ENCODE results near the gene GID4. TPM values are rescaled to one million over a fixed set of nuclear protein-coding genes. Genes with fewer than 3 reads are reported as not detected.

The GID4 gene
- total and polyA plus RNA-seq, 2 of the 13 experiments (the other 11 are each of a cell fraction or from before 2014, with no cell fraction given), result 4.3 to 6.1 TPM

- TF ChIP-seq CBX2 (IDR thresholded peaks at IDR 0.05; ENCODE audit: low read depth, low read length), result no peak
- TF ChIP-seq CBX2 (CRISPR knock-in tag; IDR thresholded peaks at IDR 0.05; ENCODE audit: low read depth), result no peak
- TF ChIP-seq REXO4 (CRISPR knock-in tag; IDR thresholded peaks at IDR 0.05; ENCODE audit: borderline replicate concordance), result no peak; the same call in 1 of the 2 replicates
- TF ChIP-seq HOXA3 (CRISPR knock-in tag; IDR thresholded peaks at IDR 0.05), result peak; percentile 97
- TF ChIP-seq ZNF296 (CRISPR knock-in tag; conservative IDR thresholded peaks at IDR 0.05), result peak; percentile 20; the same call in 1 of the 2 replicates
- TF ChIP-seq ATF1 (CRISPR knock-in tag; IDR thresholded peaks at IDR 0.05), result peak; percentile 55; the same call in 1 of the 2 replicates
- peak; percentile 79; the same call in 1 of the 2 replicates for TF ChIP-seq TGIF2 (CRISPR knock-in tag; IDR thresholded peaks at IDR 0.05)
- TF ChIP-seq TBX2 (CRISPR knock-in tag; IDR thresholded peaks at IDR 0.05; ENCODE audit: borderline replicate concordance), result peak; percentile 93
- TF ChIP-seq CBFB (CRISPR knock-in tag; IDR thresholded peaks at IDR 0.05), result peak; percentile 96
- TF ChIP-seq ATAD3A (CRISPR knock-in tag; IDR thresholded peaks at IDR 0.05), result no peak
- peak; percentile 22 for TF ChIP-seq ZEB1 (IDR thresholded peaks at IDR 0.05; ENCODE audit: insufficient replicate concordance, low read depth)
- TF ChIP-seq, protein P1, sequence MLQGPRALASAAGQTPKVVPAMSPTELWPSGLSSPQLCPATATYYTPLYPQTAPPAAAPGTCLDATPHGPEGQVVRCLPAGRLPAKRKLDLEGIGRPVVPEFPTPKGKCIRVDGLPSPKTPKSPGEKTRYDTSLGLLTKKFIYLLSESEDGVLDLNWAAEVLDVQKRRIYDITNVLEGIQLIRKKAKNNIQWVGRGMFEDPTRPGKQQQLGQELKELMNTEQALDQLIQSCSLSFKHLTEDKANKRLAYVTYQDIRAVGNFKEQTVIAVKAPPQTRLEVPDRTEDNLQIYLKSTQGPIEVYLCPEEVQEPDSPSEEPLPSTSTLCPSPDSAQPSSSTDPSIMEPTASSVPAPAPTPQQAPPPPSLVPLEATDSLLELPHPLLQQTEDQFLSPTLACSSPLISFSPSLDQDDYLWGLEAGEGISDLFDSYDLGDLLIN (CRISPR knock-in tag; IDR thresholded peaks at IDR 0.05; ENCODE audit: borderline replicate concordance), result no peak
- TF ChIP-seq, protein P2, sequence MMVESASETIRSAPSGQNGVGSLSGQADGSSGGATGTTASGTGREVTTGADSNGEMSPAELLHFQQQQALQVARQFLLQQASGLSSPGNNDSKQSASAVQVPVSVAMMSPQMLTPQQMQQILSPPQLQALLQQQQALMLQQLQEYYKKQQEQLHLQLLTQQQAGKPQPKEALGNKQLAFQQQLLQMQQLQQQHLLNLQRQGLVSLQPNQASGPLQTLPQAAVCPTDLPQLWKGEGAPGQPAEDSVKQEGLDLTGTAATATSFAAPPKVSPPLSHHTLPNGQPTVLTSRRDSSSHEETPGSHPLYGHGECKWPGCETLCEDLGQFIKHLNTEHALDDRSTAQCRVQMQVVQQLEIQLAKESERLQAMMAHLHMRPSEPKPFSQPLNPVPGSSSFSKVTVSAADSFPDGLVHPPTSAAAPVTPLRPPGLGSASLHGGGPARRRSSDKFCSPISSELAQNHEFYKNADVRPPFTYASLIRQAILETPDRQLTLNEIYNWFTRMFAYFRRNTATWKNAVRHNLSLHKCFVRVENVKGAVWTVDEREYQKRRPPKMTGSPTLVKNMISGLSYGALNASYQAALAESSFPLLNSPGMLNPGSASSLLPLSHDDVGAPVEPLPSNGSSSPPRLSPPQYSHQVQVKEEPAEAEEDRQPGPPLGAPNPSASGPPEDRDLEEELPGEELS (CRISPR knock-in tag; IDR thresholded peaks at IDR 0.05), result peak; percentile 87
- peak; percentile 28; the same call in 1 of the 2 replicates for TF ChIP-seq ZFAT (CRISPR knock-in tag; conservative IDR thresholded peaks at IDR 0.05)
- no peak for TF ChIP-seq ZNF512B (CRISPR knock-in tag; IDR thresholded peaks at IDR 0.05; ENCODE audit: borderline replicate concordance)
- no peak for TF ChIP-seq ZNF513 (CRISPR knock-in tag; conservative IDR thresholded peaks at IDR 0.05)
- TF ChIP-seq HINFP (CRISPR knock-in tag; IDR thresholded peaks at IDR 0.05; ENCODE audit: low read depth), result peak; percentile 94
- no peak for TF ChIP-seq FOXA1 (IDR thresholded peaks at IDR 0.05)
- peak; percentile 62; the same call in 1 of the 2 replicates for TF ChIP-seq FOXA1 (CRISPR knock-in tag; IDR thresholded peaks at IDR 0.05)
- peak; percentile 97 for TF ChIP-seq MYC (CRISPR knock-in tag; IDR thresholded peaks at IDR 0.05; ENCODE audit: borderline replicate concordance)
Observed at GRCh38 chr17:18087610-18088491, 48.6 kb downstream of the GID4 start, which contains the start of gene DRG2 (continued).

All from HepG2 (cell line).